Type B pancreatic cell (in vitro differentiated cells): ENCODE data around the gene TYMP. TPM values are rescaled to one million over a fixed set of nuclear protein-coding genes. Genes with fewer than 3 reads are reported as not detected.
A peak's percentile ranks its signal among the peaks of the same experiment; 100 is the strongest.

Experiments used
- DNase-seq: peaks from one replicate; pipeline ENCODE4 v3.0.0; 2021; ENCODE audit warnings: mixed read lengths; ENCODE audit not compliant: unreplicated experiment; ENCODE audit errors: extremely low spot score
- H3K27ac Mint-ChIP-seq: 2 replicates; pipeline ENCODE4 v1.8.0; 2021; ENCODE audit warnings: mild to moderate bottlenecking, mixed read lengths
- H3K27me3 Mint-ChIP-seq: 2 replicates; pipeline ENCODE4 v1.8.0; 2021; ENCODE audit warnings: mixed read lengths
- H3K36me3 Mint-ChIP-seq: 2 replicates; pipeline ENCODE4 v1.8.0; 2021; ENCODE audit warnings: mixed read lengths
- H3K4me1 Mint-ChIP-seq: one replicate; pipeline ENCODE4 v1.8.0; 2021; ENCODE audit warnings: mixed read lengths; ENCODE audit not compliant: unreplicated experiment
- H3K4me3 Mint-ChIP-seq: 2 replicates; pipeline ENCODE4 v1.8.0; 2021; ENCODE audit warnings: mild to moderate bottlenecking, mixed read lengths
- H3K9me3 Mint-ChIP-seq: 2 replicates; pipeline ENCODE4 v1.8.0; 2021; ENCODE audit warnings: mixed read lengths
- CTCF ChIP-seq: fragments of 200-600 bp; sonication (generic); conservative IDR thresholded peaks from 2 replicates; pipeline ENCODE4 v1.5.0; 2021; ENCODE audit warnings: antibody characterized with exemption, mild to moderate bottlenecking
- total RNA-seq: library from RNA; stranded (reverse); gene quantifications from 2 replicates; pipeline ENCODE4 v1.2.1, GENCODE V29; 2021; ENCODE audit warnings: low replicate concordance

Gene TYMP
- total RNA-seq, 1 donor from 2014 or later: 5.8 TPM

- H3K4me1 Mint-ChIP-seq: no peaks in the 10 kb centered on the region
- no peaks in the 10 kb centered on the region for H3K27me3 Mint-ChIP-seq
- peaks cover 3% of the 10 kb centered on the region for H3K36me3 Mint-ChIP-seq
- no peak overlapping the region for H3K27ac Mint-ChIP-seq
- H3K4me3 Mint-ChIP-seq: no peak overlapping the region
- H3K9me3 Mint-ChIP-seq: no peaks in the 10 kb centered on the region
- no peak for DNase-seq
- TF ChIP-seq CTCF: no peak
Measured at GRCh38 chr22:50571264-50572175, 41.7 kb upstream of the TYMP start.

- no peak for DNase-seq
- H3K27ac Mint-ChIP-seq: no peak overlapping the region
- no peak overlapping the region for H3K4me3 Mint-ChIP-seq
- H3K9me3 Mint-ChIP-seq: no peaks in the 10 kb centered on the region
- no peak for TF ChIP-seq CTCF
- no peaks in the 10 kb centered on the region for H3K27me3 Mint-ChIP-seq
- H3K36me3 Mint-ChIP-seq: peaks cover 3% of the 10 kb centered on the region
- no peaks in the 10 kb centered on the region for H3K4me1 Mint-ChIP-seq
Measured at GRCh38 chr22:50570861-50571260, 41.0 kb upstream of the TYMP start.

- no peaks in the 10 kb centered on the region for H3K27me3 Mint-ChIP-seq
Measured at GRCh38 chr22:50569896-50570535, 40.2 kb upstream of the TYMP start.

GRCh38 chr22:50569041-50569459, 39.2 kb upstream of the TYMP start:
- Mint-ChIP-seq H3K4me3 (no peak overlapping the region), H3K9me3 (no peaks in the 10 kb centered on the region), H3K4me1 (no peaks in the 10 kb centered on the region), H3K27me3 (no peaks in the 10 kb centered on the region), H3K36me3 (peaks cover 3% of the 10 kb centered on the region), H3K27ac (peak overlapping the region; percentile 53)
- TF ChIP-seq CTCF: no peak
- no peak for DNase-seq

More at GRCh38 chr22:50569896-50570535, 40.2 kb upstream of the TYMP start:
- Mint-ChIP-seq H3K4me3 (no peak overlapping the region), H3K36me3 (peaks cover 3% of the 10 kb centered on the region), H3K27ac (no peak overlapping the region), H3K4me1 (no peaks in the 10 kb centered on the region), H3K9me3 (no peaks in the 10 kb centered on the region)
- no peak for TF ChIP-seq CTCF
- DNase-seq: no peak

GRCh38 chr22:50568626-50569025, 38.8 kb upstream of the TYMP start:
- no peak overlapping the region for H3K4me3 Mint-ChIP-seq
- peaks cover 3% of the 10 kb centered on the region for H3K4me1 Mint-ChIP-seq
- DNase-seq: no peak
- no peak for TF ChIP-seq CTCF
- H3K27ac Mint-ChIP-seq: peak overlapping the region; percentile 53
- no peaks in the 10 kb centered on the region for H3K9me3 Mint-ChIP-seq
- no peaks in the 10 kb centered on the region for H3K27me3 Mint-ChIP-seq
- H3K36me3 Mint-ChIP-seq: peaks cover 3% of the 10 kb centered on the region
